Memory B cell (primary cell): ENCODE data around the gene ID3.
"Not testable (repeated sequence)": the region's sequence is repeated elsewhere in the genome, so short reads cannot be mapped to it uniquely, and the experiment has no call there.

ENCODE experiments used
- ATAC-seq: fragments of 150-1000 bp; cut with Tn5 transposase; 2 replicates; pipeline ENCODE4 v1.10.0; 2021; ENCODE audit warnings: low read depth, mild to moderate bottlenecking, moderate library complexity
- DNase-seq, 2 donors: peaks; one replicate each; pipeline ENCODE4 v3.0.0; 2022; ENCODE audit warnings: low spot score in 2 of 2
- H3K27ac Mint-ChIP-seq: one replicate; pipeline ENCODE4 v1.8.0; 2022; ENCODE audit warnings: mild to moderate bottlenecking, moderate library complexity, mixed read lengths
- H3K27me3 Mint-ChIP-seq: one replicate; pipeline ENCODE4 v1.8.0; 2022; ENCODE audit warnings: mixed read lengths
- H3K36me3 Mint-ChIP-seq: one replicate; pipeline ENCODE4 v1.8.0; 2022; ENCODE audit warnings: mild to moderate bottlenecking, mixed read lengths
- H3K4me1 Mint-ChIP-seq: one replicate; pipeline ENCODE4 v1.8.0; 2022; ENCODE audit warnings: mixed read lengths
- H3K4me3 Mint-ChIP-seq: one replicate; pipeline ENCODE4 v1.8.0; 2022; ENCODE audit warnings: mild to moderate bottlenecking, moderate library complexity, mixed read lengths
- H3K9me3 Mint-ChIP-seq: one replicate; pipeline ENCODE4 v1.8.0; 2022; ENCODE audit warnings: mixed read lengths

The ID3 gene

GRCh38 chr1:23593556-23594148 lies 34.4 kb upstream of the ID3 start:
- no peaks in the 10 kb centered on the region for H3K9me3 Mint-ChIP-seq
- H3K4me1 Mint-ChIP-seq = peaks cover 83% of the 10 kb centered on the region
- H3K4me3 Mint-ChIP-seq = no peak overlapping the region
- H3K36me3 Mint-ChIP-seq = no peaks in the 10 kb centered on the region
- H3K27ac Mint-ChIP-seq = peak overlapping the region; percentile 100
- ATAC-seq (no peak), DNase-seq (no peak)
- H3K27me3 Mint-ChIP-seq = no peaks in the 10 kb centered on the region

GRCh38 chr1:23593042-23593521 lies 33.8 kb upstream of the ID3 start:
- DNase-seq = no peak
- H3K27ac Mint-ChIP-seq = peak overlapping the region; percentile 100
- H3K36me3 Mint-ChIP-seq = no peaks in the 10 kb centered on the region
- no peaks in the 10 kb centered on the region for H3K9me3 Mint-ChIP-seq
- peaks cover 85% of the 10 kb centered on the region for H3K4me1 Mint-ChIP-seq
- H3K4me3 Mint-ChIP-seq = peak overlapping the region; percentile 68
- ATAC-seq = no peak
- H3K27me3 Mint-ChIP-seq = no peaks in the 10 kb centered on the region

- Mint-ChIP-seq H3K4me3 (peak overlapping the region; percentile 64), H3K27ac (peak overlapping the region; percentile 100), H3K27me3 (no peaks in the 10 kb centered on the region), H3K36me3 (no peaks in the 10 kb centered on the region), H3K9me3 (no peaks in the 10 kb centered on the region), H3K4me1 (peaks cover 82% of the 10 kb centered on the region)
- ATAC-seq = no peak
- DNase-seq = no peak
Measured at GRCh38 chr1:23592209-23592892, 33.0 kb upstream of the ID3 start.

- peaks cover 77% of the 10 kb centered on the region for H3K4me1 Mint-ChIP-seq
- H3K9me3 Mint-ChIP-seq = no peaks in the 10 kb centered on the region
- no peaks in the 10 kb centered on the region for H3K36me3 Mint-ChIP-seq
- no peak for DNase-seq
- peak; percentile 52 for ATAC-seq
- H3K27me3 Mint-ChIP-seq = no peaks in the 10 kb centered on the region
- H3K27ac Mint-ChIP-seq = peak overlapping the region; percentile 100
- peak overlapping the region; percentile 64 for H3K4me3 Mint-ChIP-seq
Measured at GRCh38 chr1:23591460-23592208, 32.3 kb upstream of the ID3 start.

GRCh38 chr1:23590058-23590783 lies 30.9 kb upstream of the ID3 start:
- Mint-ChIP-seq H3K27me3 (no peaks in the 10 kb centered on the region), H3K4me3 (peak overlapping the region; percentile 55), H3K9me3 (no peaks in the 10 kb centered on the region), H3K27ac (peak overlapping the region; percentile 100), H3K4me1 (peaks cover 71% of the 10 kb centered on the region), H3K36me3 (no peaks in the 10 kb centered on the region)
- ATAC-seq (peak; percentile 28), DNase-seq (no peak)

GRCh38 chr1:23589585-23589986 lies 30.3 kb upstream of the ID3 start:
- DNase-seq = no peak
- ATAC-seq = no peak
- H3K4me3 Mint-ChIP-seq = no peak overlapping the region
- H3K36me3 Mint-ChIP-seq = no peaks in the 10 kb centered on the region
- peaks cover 65% of the 10 kb centered on the region for H3K4me1 Mint-ChIP-seq
- no peaks in the 10 kb centered on the region for H3K27me3 Mint-ChIP-seq
- H3K9me3 Mint-ChIP-seq = no peaks in the 10 kb centered on the region
- peak overlapping the region; percentile 100 for H3K27ac Mint-ChIP-seq

- Mint-ChIP-seq H3K4me1 (peaks cover 58% of the 10 kb centered on the region), H3K36me3 (no peaks in the 10 kb centered on the region), H3K9me3 (no peaks in the 10 kb centered on the region), H3K27me3 (no peaks in the 10 kb centered on the region), H3K4me3 (no peak overlapping the region), H3K27ac (peak overlapping the region; percentile 100)
- no peak for ATAC-seq
- no peak for DNase-seq
Measured at GRCh38 chr1:23588749-23589548, 29.6 kb upstream of the ID3 start.

GRCh38 chr1:23585321-23586022 lies 26.2 kb upstream of the ID3 start:
- H3K36me3 Mint-ChIP-seq = no peaks in the 10 kb centered on the region
- H3K4me3 Mint-ChIP-seq = no peak overlapping the region
- no peak for DNase-seq
- H3K27me3 Mint-ChIP-seq = no peaks in the 10 kb centered on the region
- no peak for ATAC-seq
- no peak overlapping the region for H3K27ac Mint-ChIP-seq
- peaks cover 34% of the 10 kb centered on the region for H3K4me1 Mint-ChIP-seq
- H3K9me3 Mint-ChIP-seq = no peaks in the 10 kb centered on the region

- DNase-seq, H3K4me3 Mint-ChIP-seq, H3K36me3 Mint-ChIP-seq, ATAC-seq, H3K9me3 Mint-ChIP-seq, H3K27me3 Mint-ChIP-seq: not testable (repeated sequence)
- peaks cover 26% of the 10 kb centered on the region for H3K4me1 Mint-ChIP-seq
- H3K27ac Mint-ChIP-seq = peak overlapping the region; percentile 75
Measured at GRCh38 chr1:23583727-23584126, 24.4 kb upstream of the ID3 start.

- no peak for DNase-seq
- H3K4me3 Mint-ChIP-seq = no peak overlapping the region
- no peaks in the 10 kb centered on the region for H3K27me3 Mint-ChIP-seq
- peak; percentile 51 for ATAC-seq
- peaks cover 24% of the 10 kb centered on the region for H3K4me1 Mint-ChIP-seq
- peak overlapping the region; percentile 75 for H3K27ac Mint-ChIP-seq
- H3K9me3 Mint-ChIP-seq = no peaks in the 10 kb centered on the region
- no peaks in the 10 kb centered on the region for H3K36me3 Mint-ChIP-seq
Measured at GRCh38 chr1:23582820-23583219, 23.5 kb upstream of the ID3 start.

- ATAC-seq (no peak), DNase-seq (no peak)
- Mint-ChIP-seq H3K27me3 (no peaks in the 10 kb centered on the region), H3K4me3 (no peak overlapping the region), H3K9me3 (no peaks in the 10 kb centered on the region), H3K27ac (peak overlapping the region; percentile 67), H3K4me1 (peaks cover 25% of the 10 kb centered on the region), H3K36me3 (no peaks in the 10 kb centered on the region)
Measured at GRCh38 chr1:23581219-23581618, 21.9 kb upstream of the ID3 start.

- Mint-ChIP-seq H3K27me3 (no peaks in the 10 kb centered on the region), H3K27ac (peak overlapping the region; percentile 65), H3K36me3 (no peaks in the 10 kb centered on the region), H3K9me3 (peaks cover 1% of the 10 kb centered on the region), H3K4me1 (peaks cover 47% of the 10 kb centered on the region), H3K4me3 (peak overlapping the region; percentile 30)
- ATAC-seq (no peak), DNase-seq (no peak)
Measured at GRCh38 chr1:23578997-23579363, 19.7 kb upstream of the ID3 start.
